ENCODE data around the gene SH2D3A.
"Not testable (repeated sequence)": the region's sequence is repeated elsewhere in the genome, so short reads cannot be mapped to it uniquely, and the experiment has no call there.

DNA sequence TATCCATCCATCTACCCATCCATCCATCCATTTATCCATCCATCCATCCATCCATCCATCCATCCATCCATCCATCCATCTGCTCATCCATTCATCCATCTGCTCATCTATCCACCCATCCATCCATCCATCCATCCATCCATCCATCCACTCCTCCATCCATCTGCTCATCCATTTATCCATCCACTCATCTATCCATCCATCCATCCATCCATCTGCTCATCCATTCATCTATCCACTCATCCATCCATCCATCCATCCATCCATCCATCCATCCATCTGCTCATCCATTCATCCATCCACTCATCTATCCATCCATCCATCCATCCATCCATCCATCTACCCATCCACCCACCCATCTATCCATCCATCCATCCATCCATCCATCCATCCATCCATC, 8.8 kb upstream of the SH2D3A start:
- not testable (repeated sequence) for TF ChIP-seq EP300 (IDR thresholded peaks at IDR 0.05; ENCODE audit: low read depth); POLR2A (IDR thresholded peaks at IDR 0.05)
